Coronary artery (tissue), 2 donors: ENCODE measurements around the gene CBX2.

ENCODE experiments used
- DNase-seq: peaks from one replicate; pipeline ENCODE4 v3.0.0-alpha.2; 2017; ENCODE audit warnings: low spot score
- H3K27ac ChIP-seq, 2 donors: fragments of 200-600 bp; sonication (generic); one replicate each; pipeline ENCODE4 v1.5.1; 2016 to 2019
- H3K4me3 ChIP-seq: fragments of 200-600 bp; sonication (generic); 2 replicates; pipeline ENCODE4 v1.5.1; 2016; ENCODE audit warnings: mild to moderate bottlenecking, moderate library complexity
- TF ChIP-seq, protein P1 (sequence below): fragments of 200-600 bp; sonication (generic); IDR thresholded peaks from one replicate; pipeline ENCODE4 v1.5.1; 2019; ENCODE audit warnings: antibody characterized with exemption

Gene CBX2

DNA sequence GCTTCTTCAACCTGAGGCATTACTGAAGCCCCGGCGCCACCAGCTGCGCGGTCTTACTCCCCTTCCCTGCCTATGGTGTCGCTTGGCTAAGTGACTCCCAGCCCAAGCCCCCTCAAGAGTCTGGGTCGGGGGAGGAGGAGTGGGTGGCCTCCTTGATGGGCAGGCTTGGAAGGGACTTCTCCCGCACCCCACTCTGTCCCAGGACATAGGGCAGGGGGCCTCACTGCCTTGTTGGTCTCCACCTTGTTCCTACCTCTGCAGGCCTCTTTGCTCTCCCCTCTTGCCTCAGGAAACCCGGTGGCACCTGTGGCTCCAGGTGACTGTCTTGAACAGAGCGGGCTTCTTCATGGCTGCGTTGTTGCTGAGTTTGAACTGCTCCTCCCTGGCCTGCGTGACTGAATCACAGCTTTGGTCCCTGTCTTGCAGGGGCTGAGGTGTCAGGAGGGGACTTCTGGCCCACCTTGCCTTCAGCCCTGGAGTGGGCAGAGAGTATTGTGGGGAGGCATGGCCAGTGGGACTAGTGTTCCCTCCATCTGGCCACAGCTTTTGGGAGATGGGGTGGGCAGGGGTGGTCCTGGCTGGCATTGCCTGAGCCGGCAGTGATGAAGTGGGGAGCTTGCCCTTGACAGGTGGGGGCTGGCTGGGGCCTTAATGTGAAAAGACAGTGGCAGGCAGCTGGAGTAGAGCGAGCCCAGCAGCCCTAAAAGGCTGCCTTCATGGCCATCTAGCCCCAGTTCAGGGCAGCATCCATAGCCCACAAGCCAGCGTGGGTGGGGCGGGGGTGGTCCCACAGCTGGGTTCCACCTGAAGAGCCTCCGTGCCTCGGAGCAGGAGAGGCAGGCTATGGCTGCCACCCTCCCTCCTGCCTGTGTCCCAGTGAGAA is 7.3 kb downstream of the CBX2 start:
- Histone ChIP-seq H3K4me3 (no peak overlapping the region), H3K27ac (no peak overlapping the region)
- no peak for DNase-seq
- TF ChIP-seq, protein P1, sequence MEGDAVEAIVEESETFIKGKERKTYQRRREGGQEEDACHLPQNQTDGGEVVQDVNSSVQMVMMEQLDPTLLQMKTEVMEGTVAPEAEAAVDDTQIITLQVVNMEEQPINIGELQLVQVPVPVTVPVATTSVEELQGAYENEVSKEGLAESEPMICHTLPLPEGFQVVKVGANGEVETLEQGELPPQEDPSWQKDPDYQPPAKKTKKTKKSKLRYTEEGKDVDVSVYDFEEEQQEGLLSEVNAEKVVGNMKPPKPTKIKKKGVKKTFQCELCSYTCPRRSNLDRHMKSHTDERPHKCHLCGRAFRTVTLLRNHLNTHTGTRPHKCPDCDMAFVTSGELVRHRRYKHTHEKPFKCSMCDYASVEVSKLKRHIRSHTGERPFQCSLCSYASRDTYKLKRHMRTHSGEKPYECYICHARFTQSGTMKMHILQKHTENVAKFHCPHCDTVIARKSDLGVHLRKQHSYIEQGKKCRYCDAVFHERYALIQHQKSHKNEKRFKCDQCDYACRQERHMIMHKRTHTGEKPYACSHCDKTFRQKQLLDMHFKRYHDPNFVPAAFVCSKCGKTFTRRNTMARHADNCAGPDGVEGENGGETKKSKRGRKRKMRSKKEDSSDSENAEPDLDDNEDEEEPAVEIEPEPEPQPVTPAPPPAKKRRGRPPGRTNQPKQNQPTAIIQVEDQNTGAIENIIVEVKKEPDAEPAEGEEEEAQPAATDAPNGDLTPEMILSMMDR: no peak

DNA sequence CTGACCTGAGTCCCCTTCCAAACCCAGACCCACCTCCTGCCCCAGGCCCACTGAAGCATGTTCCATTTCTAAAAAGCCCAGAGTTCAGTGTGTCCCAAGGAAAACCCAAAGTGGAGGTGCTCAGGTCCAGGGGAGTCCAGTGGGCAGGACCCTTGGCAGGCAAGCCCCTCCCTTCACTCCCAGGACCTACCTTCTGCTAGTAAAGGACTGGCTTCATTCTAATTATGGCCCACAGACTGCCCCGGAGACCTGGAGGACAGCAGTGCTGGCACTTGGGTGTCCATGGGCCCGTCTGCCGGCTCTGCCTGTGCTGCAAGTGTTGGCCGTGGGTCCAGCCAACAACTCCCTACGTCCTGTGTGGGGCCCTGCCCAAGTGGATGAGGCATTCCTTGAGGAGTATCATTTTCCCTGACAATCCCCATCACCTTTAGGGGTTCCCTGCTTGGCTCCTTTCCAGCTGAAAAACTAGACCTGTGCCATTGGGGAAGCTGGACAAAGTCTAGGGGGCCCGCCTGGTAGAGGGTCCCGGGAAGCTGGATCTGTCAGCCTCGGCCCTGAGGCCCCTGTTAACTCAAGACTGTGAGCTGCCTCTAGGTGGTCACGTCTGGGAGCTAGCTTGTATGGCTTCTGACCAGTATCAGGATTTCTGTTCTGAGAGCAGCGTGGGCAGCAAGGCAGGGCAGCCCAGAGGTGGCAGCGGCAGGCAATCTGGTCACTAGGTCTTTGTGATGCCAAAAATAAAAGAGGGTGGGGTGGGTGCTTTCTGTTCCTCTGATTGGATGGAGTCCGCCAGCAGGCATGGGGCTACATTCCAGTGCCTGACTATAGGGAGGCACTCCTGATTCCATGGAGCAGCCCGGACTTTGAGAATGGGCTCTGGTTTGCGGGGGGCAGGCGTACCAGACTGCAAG is 8.2 kb downstream of the CBX2 start:
- H3K27ac ChIP-seq: no peak overlapping the region
- DNase-seq: no peak
- TF ChIP-seq, protein P1: no peak
- H3K4me3 ChIP-seq: no peak overlapping the region

DNA sequence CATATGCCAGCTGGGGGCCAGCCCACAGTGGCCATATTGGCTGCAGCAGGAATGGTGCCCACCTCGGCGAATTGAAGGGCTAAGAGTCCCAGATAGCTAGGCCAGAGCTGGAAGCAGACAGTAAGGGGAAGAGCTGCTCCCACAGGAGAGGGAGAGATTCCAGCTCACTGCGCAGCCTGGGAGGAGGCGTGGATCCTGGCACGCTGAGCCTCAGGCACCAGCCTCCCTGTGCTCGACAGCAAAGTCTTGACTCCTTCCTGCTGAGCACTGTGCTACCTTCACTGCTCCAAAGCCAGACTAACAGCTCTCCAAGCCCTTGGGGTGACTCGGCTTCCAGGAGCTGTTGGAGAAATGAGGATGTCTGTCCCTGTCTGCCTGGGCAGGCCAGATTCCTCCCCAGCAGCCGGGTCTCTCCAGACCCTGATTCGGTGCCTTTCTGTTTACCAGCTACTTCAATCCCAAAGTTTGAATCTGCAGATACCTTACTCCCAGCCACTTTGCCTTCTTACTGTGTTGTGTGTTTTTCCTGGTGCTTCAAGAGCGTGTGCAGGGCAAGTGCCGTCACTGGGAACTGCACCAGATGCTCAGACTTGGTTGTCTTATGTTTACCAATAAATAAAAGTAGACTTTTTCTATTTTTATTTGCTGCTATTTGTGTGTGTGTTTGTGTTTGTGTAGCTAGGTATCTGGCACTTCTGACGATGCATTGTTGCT is 9.1 kb downstream of the CBX2 start:
- H3K4me3 ChIP-seq: no peak overlapping the region
- TF ChIP-seq, protein P1: no peak
- H3K27ac ChIP-seq: no peak overlapping the region
- no peak for DNase-seq

DNA sequence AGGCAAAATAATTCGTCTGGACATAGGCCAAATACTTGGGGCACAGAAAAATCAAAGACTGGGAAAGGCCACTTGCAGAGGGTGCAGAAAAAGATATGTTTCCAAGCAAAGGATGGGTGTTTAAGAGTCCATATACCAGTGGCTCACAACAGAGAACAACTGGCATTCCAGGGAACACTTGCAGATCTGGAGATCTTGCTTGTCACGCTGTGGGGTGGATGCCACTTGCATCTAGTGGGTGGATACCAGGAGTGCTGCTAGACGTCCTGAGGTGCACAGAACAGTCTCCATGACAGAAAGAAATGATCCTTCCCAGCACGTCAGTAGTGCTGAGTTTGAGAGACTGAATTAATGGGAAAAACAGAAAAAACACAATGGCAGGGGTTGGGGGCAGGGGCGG is 10.5 kb downstream of the CBX2 start:
- no peak overlapping the region for H3K27ac ChIP-seq
- DNase-seq: no peak
- TF ChIP-seq, protein P1: no peak
- no peak overlapping the region for H3K4me3 ChIP-seq

DNA sequence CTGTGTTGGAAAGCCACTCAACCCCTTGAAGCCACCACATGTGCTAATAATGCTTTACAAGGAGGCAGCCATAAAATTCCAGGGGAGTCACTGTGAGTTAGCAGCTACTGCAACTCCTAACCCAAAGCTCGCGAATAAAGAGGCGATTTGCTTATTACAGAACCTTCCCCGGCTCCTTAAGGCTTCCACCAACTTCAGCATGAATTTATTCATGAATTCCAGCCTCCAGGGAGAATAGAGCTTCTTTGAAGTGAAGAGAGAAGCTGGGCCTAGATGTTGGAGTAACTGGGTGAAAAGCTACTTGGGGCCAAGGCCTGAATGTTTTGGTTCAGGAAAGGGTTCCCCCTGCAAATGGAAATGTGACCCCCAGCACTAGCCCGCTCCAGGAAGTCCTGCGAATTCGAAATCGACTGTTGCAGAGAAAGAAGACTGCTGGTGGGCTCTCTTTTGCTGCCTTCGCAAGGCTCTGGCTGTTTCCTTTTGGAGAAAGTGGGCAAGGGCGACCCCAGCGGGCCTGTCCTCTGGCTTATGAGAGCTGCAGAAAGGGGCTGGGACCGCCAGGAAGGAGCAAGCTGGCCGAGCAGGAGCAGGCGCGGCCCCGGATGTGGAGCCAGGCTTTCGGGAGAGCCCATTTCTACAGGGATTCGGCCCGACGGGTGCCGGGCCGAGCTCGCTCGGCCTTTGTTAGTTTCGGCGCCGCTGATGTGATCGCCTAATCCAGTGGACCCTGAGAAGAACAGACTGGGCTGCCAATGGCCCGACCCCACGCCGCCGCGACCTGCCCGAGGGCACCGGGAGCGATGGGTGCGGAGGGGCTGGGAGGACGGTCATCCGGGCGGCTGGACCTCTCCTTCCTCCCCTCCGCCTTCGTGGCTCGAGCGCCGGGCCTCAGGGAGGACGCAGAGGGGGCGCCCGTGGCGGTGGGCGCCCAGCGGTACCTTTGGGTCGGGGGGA is 11.3 kb downstream of the CBX2 start:
- no peak overlapping the region for H3K27ac ChIP-seq
- no peak for DNase-seq
- peak overlapping the region; percentile 47 for H3K4me3 ChIP-seq
- TF ChIP-seq, protein P1: no peak
